Uterus (tissue), 4 donors: ENCODE measurements around the gene NT5C2. TPM values are rescaled to one million over a fixed set of nuclear protein-coding genes. Genes with fewer than 3 reads are reported as not detected.
"Not testable (repeated sequence)": the region's sequence is repeated elsewhere in the genome, so short reads cannot be mapped to it uniquely, and the experiment has no call there.

ENCODE experiments used
- DNase-seq, 2 donors: peaks; one replicate each; pipeline ENCODE4 v3.0.0-alpha.2; 2019 to 2020
- H3K27ac ChIP-seq, 2 donors: fragments of 200-600 bp; sonication (generic); 1 replicate in 1 of 2; 2 replicates in 1 of 2; pipeline ENCODE4 v1.5.1; 2016 to 2018
- H3K27me3 ChIP-seq, 2 donors: fragments of 200-600 bp; sonication (generic); one replicate each; pipeline ENCODE4 v1.5.1; 2018 to 2019; ENCODE audit warnings: control low read depth in 1 of 2
- H3K36me3 ChIP-seq, 2 donors: fragments of 200-600 bp; sonication (generic); one replicate each; pipeline ENCODE4 v1.5.1; 2019; ENCODE audit warnings: control low read depth in 1 of 2
- H3K4me1 ChIP-seq, 2 donors: fragments of 200-600 bp; sonication (generic); one replicate each; pipeline ENCODE4 v1.5.1; 2018 to 2019; ENCODE audit warnings: control low read depth in 1 of 2
- H3K4me3 ChIP-seq, 2 donors: fragments of 200-600 bp; sonication (generic); 1 replicate in 1 of 2; 2 replicates in 1 of 2; pipeline ENCODE4 v1.5.1; 2018 to 2019; ENCODE audit warnings: mild to moderate bottlenecking in 1 of 2
- H3K9me3 ChIP-seq, 2 donors: fragments of 200-600 bp; sonication (generic); one replicate each; pipeline ENCODE4 v1.5.1; 2019; ENCODE audit warnings: control low read depth in 1 of 2
- POLR2A ChIP-seq, 2 donors: fragments of 450-650 bp; IDR thresholded peaks; one replicate each; pipeline ENCODE4 v1.6.1; 2016; ENCODE audit warnings: antibody characterized with exemption in 2 of 2, mild to moderate bottlenecking in 1 of 2, moderate library complexity in 1 of 2
- intact Hi-C: fragments of 100-400 bp; cut with DNase I; formaldehyde crosslinking; loops from one replicate; pipeline ENCODE4 v1.15.1; 2023; ENCODE audit warnings: low total_unique reads
- total RNA-seq, 4 donors: library from RNA; depleted of rRNA in 3 of 4; stranded (reverse); fragments of >200 nt in 3 of 4; gene quantifications; one replicate each; pipeline versions ENCODE4 v1.1.0 to v1.2.4, GENCODE V29; 2014 to 2023
- TF ChIP-seq, protein P1 (sequence below), 4 experiments: fragments of 200-600 bp in 2 of 4; fragments of 450-650 bp in 2 of 4; sonication (generic) in 2 of 4; IDR thresholded peaks; one replicate each; pipeline ENCODE4 v1.5.1; 2016 to 2019; ENCODE audit warnings: antibody characterized with exemption in 4 of 4, mild to moderate bottlenecking in 2 of 4, moderate library complexity in 1 of 4
- donor health status: DM: yes; HTN: yes; CAD: no.

Gene NT5C2
- total RNA-seq, 4 donors from 2014 or later: 12.3 to 134 (median 99.4) TPM

DNA sequence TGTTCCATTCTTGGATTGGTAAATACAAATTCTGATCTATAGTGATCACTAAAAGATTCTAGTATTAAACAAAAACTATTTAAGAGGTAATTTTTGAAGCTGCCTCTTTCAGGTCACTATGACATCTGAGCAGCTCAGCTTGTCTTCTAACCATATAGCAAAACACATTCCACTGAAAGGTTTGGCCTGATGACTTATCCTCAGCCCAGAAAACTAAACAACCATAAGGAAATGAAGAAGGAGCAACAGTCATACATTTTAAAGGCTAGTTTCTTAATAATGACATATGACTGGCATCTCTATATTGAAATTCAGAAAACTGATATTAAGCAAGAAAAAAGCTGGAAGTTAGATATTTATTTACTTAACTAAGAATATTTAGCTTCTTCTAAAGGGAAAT, 24.6 kb downstream of the NT5C2 start:
- no peak for DNase-seq
- no peaks in the 10 kb centered on the region for H3K27me3 ChIP-seq
- intact Hi-C loops: no loop called here
- H3K27ac ChIP-seq: no peak overlapping the region
- H3K9me3 ChIP-seq: no peaks in the 10 kb centered on the region
- H3K36me3 ChIP-seq: no peaks in the 10 kb centered on the region
- H3K4me3 ChIP-seq: no peak overlapping the region
- H3K4me1 ChIP-seq: no peaks in the 10 kb centered on the region
- no peak for TF ChIP-seq POLR2A (IDR thresholded peaks at IDR 0.05)
- TF ChIP-seq, protein P1, sequence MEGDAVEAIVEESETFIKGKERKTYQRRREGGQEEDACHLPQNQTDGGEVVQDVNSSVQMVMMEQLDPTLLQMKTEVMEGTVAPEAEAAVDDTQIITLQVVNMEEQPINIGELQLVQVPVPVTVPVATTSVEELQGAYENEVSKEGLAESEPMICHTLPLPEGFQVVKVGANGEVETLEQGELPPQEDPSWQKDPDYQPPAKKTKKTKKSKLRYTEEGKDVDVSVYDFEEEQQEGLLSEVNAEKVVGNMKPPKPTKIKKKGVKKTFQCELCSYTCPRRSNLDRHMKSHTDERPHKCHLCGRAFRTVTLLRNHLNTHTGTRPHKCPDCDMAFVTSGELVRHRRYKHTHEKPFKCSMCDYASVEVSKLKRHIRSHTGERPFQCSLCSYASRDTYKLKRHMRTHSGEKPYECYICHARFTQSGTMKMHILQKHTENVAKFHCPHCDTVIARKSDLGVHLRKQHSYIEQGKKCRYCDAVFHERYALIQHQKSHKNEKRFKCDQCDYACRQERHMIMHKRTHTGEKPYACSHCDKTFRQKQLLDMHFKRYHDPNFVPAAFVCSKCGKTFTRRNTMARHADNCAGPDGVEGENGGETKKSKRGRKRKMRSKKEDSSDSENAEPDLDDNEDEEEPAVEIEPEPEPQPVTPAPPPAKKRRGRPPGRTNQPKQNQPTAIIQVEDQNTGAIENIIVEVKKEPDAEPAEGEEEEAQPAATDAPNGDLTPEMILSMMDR (IDR thresholded peaks at IDR 0.05): no peak

DNA sequence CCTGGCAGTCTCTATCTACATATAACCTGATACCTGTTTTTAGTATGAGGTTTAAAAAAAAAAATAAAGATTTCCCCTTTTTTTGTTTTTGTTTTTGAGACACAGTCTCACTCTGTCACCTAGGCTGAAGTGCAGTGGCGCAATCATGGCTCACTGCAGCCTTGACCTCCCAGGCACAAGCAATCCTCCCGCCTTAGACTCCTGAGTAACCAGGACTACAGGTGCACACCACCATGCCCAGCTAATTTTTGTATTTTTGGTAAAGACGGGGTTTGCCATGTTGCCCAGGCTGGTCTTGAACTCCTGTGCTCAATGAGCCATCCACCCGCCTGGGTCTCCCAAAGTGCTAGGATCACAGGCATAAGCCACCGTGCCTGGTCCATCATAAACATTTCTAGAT, 25.5 kb downstream of the NT5C2 start:
- H3K27ac ChIP-seq, H3K27me3 ChIP-seq, H3K4me3 ChIP-seq, H3K36me3 ChIP-seq, intact Hi-C loops, H3K9me3 ChIP-seq, DNase-seq, H3K4me1 ChIP-seq: not testable (repeated sequence)

DNA sequence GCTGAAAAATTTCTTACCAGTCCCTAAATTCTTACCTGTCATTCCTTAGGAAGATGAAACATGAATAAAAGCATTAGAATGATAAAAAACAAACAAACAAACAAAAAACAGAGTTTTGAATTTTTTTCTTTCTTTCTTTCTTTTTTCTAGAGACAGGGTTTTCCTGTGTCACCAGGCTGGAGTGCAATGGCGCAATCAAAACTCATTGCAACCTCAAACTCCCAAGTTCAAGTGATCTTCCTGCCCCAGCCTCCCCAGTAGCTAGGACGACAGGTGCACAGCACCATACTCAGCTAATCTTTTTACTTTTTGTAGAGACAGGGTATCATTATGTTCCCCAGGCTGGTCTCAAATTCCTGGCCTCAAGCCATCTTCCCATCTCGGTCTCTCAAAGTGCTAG, 26.5 kb downstream of the NT5C2 start:
- no peak for TF ChIP-seq POLR2A (IDR thresholded peaks at IDR 0.05)
- TF ChIP-seq, protein P1 (IDR thresholded peaks at IDR 0.05): no peak
- no peaks in the 10 kb centered on the region for H3K9me3 ChIP-seq
- no peaks in the 10 kb centered on the region for H3K27me3 ChIP-seq
- no peaks in the 10 kb centered on the region for H3K36me3 ChIP-seq
- no peak overlapping the region for H3K27ac ChIP-seq
- H3K4me3 ChIP-seq: no peak overlapping the region
- intact Hi-C loops: no loop called here
- no peaks in the 10 kb centered on the region for H3K4me1 ChIP-seq
- no peak for DNase-seq

DNA sequence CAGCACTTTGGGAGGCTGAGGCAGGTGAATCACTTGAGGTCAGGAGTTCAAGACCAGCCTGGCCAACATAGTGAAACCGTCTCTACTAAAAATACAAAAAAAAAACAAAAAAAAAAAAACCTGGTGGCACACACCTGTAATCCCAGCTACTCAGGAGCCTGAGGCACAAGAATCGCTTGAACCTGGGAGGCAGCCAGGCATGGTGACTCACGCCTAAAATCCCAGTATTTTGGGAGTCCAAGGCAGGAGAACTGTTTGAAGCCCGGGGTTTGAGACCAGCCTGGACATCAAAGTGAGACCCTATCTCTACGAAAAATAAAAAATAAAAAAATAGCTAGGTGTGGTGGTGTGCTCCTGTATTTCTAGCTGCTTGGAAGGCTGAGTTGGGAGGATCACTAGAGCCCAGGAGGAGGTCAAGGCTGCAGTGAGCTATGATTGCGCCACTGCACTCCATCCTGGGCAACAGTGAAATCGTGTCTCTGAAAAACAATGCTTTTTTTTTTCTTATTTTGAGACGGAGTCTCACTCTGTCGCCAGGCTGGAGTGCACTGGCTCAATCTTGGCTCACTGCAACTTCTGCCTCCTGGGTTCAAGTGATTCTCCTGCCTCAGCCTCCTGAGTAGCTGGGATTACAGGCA, 29.2 kb downstream of the NT5C2 start:
- H3K27ac ChIP-seq, H3K27me3 ChIP-seq, H3K9me3 ChIP-seq, DNase-seq, intact Hi-C loops, H3K4me3 ChIP-seq, H3K4me1 ChIP-seq, H3K36me3 ChIP-seq: not testable (repeated sequence)

DNA sequence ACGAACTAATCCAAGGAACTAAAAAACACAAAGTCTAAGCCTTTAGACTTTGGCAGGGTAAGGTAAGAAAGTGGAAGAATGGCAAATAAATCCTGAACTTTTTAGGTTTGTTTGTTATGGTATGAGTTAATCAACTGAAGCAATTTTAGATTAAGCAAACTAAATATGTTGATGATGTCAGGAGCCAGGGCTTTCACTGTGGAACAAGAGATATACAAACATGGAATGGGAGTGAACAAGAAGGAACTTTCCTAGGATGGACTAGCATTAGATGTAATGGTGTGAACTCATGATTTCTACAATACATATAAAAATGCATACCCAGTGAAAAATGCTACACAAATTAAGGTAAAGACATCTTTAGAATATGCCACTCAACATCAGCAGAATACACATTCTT, 35.8 kb downstream of the NT5C2 start:
- no peak for DNase-seq
- H3K27me3 ChIP-seq: no peaks in the 10 kb centered on the region
- intact Hi-C loops: no loop called here
- TF ChIP-seq, protein P1 (IDR thresholded peaks at IDR 0.05): no peak
- TF ChIP-seq POLR2A (IDR thresholded peaks at IDR 0.05): no peak
- no peak overlapping the region for H3K27ac ChIP-seq
- H3K9me3 ChIP-seq: no peaks in the 10 kb centered on the region
- H3K36me3 ChIP-seq: no peaks in the 10 kb centered on the region
- H3K4me3 ChIP-seq: no peak overlapping the region
- no peaks in the 10 kb centered on the region for H3K4me1 ChIP-seq

DNA sequence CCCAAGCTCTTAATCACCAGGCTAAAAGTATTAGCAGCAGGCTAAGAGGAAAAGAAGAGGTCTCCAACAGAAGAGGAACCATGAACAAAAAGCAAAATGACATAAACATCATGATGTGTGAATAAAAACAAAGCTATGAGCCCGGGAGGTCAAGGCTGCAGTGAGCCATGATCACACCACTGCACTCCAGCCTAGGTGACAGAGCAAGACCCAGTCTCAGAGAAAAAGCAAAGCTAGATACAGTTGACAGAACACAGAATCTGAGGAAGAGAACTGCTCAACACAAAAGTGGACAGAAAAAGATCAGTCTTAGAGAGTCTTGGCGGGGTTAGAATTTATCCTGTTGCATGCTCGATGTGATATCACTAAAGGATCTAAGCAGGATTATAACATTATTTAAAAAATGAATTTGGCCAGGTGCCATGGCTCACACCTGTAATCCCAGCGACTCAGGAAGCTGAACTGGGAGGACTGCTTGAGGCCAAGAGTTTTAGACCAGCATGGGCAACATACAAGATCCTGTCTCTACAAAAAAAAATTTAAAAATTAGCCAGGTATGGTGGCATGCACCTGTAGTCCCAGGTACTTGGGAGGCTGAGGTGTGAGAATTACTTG, 37.5 kb downstream of the NT5C2 start:
- Histone ChIP-seq H3K36me3 (no peaks in the 10 kb centered on the region), H3K4me3 (no peak overlapping the region), H3K27ac (peak overlapping the region; percentile 75 to 88), H3K27me3 (no peaks in the 10 kb centered on the region), H3K4me1 (no peaks in the 10 kb centered on the region), H3K9me3 (no peaks in the 10 kb centered on the region)
- TF ChIP-seq, protein P1 (IDR thresholded peaks at IDR 0.05): no peak
- no peak for TF ChIP-seq POLR2A (IDR thresholded peaks at IDR 0.05)
- intact Hi-C loops: no loop called here
- no peak for DNase-seq
